SK-N-SH (cell line): ENCODE results near the gene CDPF1. TPM values are rescaled to one million over a fixed set of nuclear protein-coding genes. Genes with fewer than 3 reads are reported as not detected.

Experiments used
- CTCF ChIA-PET: fragments of 300-600, 350-600 bp; formaldehyde crosslinking; extraction: SDS; loops from one replicate; lab custom pipeline; 2021; lab: Yijun Ruan, JAX
- POLR2A ChIA-PET: fragments of 350-600 bp; sonication (Branson Sonifier 250); formaldehyde crosslinking; extraction: SDS; loops from one replicate; lab custom pipeline; 2020; ENCODE audit warnings: antibody characterized with exemption, inconsistent platforms; lab: Yijun Ruan, JAX
- DNase-seq: peaks from one replicate; pipeline ENCODE4 v3.0.0; 2012
- H2AFZ ChIP-seq: fragments of 200-600 bp; sonication (generic); 2 replicates; pipeline ENCODE4 v1.8.1; 2016; ENCODE audit warnings: antibody characterized with exemption, mild to moderate bottlenecking, low read depth
- H3F3A ChIP-seq: fragments of 200-600 bp; sonication (generic); replicated peaks from 2 replicates; pipeline ENCODE3; 2016; ENCODE audit warnings: antibody characterized with exemption, mild to moderate bottlenecking; ENCODE audit not compliant: insufficient read depth
- H3K27ac ChIP-seq, 2 experiments: fragments of 200-500 bp in 1 of 2; fragments of 200-600 bp in 1 of 2; sonication (Bioruptor generic) in 1 of 2; sonication (generic), shearing (Covaris generic) in 1 of 2; 2 replicates each; pipeline versions ENCODE4 v1.5.1 to v1.6.1; 2014 to 2016; ENCODE audit warnings: low read depth in 2 of 2, inconsistent platforms in 1 of 2, low read length in 1 of 2, mild to moderate bottlenecking in 1 of 2, mixed read lengths in 1 of 2
- H3K27me3 ChIP-seq: fragments of 200-600 bp; sonication (generic), shearing (Covaris generic); 2 replicates; pipeline ENCODE4 v1.6.1; 2016; ENCODE audit warnings: mixed run types; ENCODE audit not compliant: insufficient read depth
- H3K36me3 ChIP-seq, 2 experiments: fragments of 200-500 bp in 1 of 2; fragments of 200-600 bp in 1 of 2; sonication (Bioruptor generic) in 1 of 2; sonication (generic) in 1 of 2; replicated peaks in 1 of 2; 2 replicates each; pipeline versions ENCODE3 to v1.5.1; 2014 to 2016; ENCODE audit warnings: low read length in 1 of 2, mild to moderate bottlenecking in 1 of 2; ENCODE audit not compliant: insufficient read depth in 2 of 2, control insufficient read depth in 1 of 2
- H3K4me1 ChIP-seq, 2 experiments: fragments of 200-500 bp in 1 of 2; fragments of 200-600 bp in 1 of 2; sonication (Bioruptor generic) in 1 of 2; sonication (generic), shearing (Covaris generic) in 1 of 2; 2 replicates each; pipeline versions ENCODE4 v1.5.1 to v1.6.1; 2014 to 2016; ENCODE audit warnings: low read depth in 1 of 2, low read length in 1 of 2, mixed run types in 1 of 2; ENCODE audit not compliant: insufficient read depth in 2 of 2, control insufficient read depth in 1 of 2
- H3K4me2 ChIP-seq: fragments of 200-600 bp; sonication (generic), shearing (Covaris generic); 2 replicates; pipeline ENCODE4 v1.6.1; 2017; ENCODE audit warnings: mixed run types
- H3K4me3 ChIP-seq, 2 experiments: fragments of 200-500 bp in 1 of 2; fragments of 200-600 bp in 1 of 2; sonication (Bioruptor generic) in 1 of 2; sonication (generic), shearing (Covaris generic) in 1 of 2; 2 replicates each; pipeline versions ENCODE4 v1.5.1 to v1.8.1; 2014 to 2016; ENCODE audit warnings: low read depth in 2 of 2, inconsistent platforms in 1 of 2, low read length in 1 of 2, mild to moderate bottlenecking in 1 of 2, mixed read lengths in 1 of 2, moderate library complexity in 1 of 2
- H3K79me2 ChIP-seq: fragments of 200-600 bp; sonication (generic); 2 replicates; pipeline ENCODE4 v1.8.1; 2017; ENCODE audit warnings: mild to moderate bottlenecking; ENCODE audit not compliant: insufficient read depth
- H3K9ac ChIP-seq: fragments of 200-600 bp; sonication (generic); 2 replicates; pipeline ENCODE4 v1.6.1; 2017; ENCODE audit warnings: mixed run types
- H3K9me2 ChIP-seq: fragments of 200-600 bp; sonication (generic); 2 replicates; pipeline ENCODE4 v1.6.1; 2017; ENCODE audit warnings: mixed run types
- H3K9me3 ChIP-seq: fragments of 200-600 bp; sonication (generic); 2 replicates; pipeline ENCODE4 v1.6.1; 2017; ENCODE audit warnings: mixed run types, mild to moderate bottlenecking, moderate library complexity
- H4K20me1 ChIP-seq: fragments of 200-600 bp; sonication (generic); 2 replicates; pipeline ENCODE4 v1.6.1; 2017; ENCODE audit warnings: mild to moderate bottlenecking, mixed run types; ENCODE audit not compliant: insufficient read depth
- CHD2 ChIP-seq: fragments of 150-350 bp; IDR thresholded peaks from 2 replicates; pipeline ENCODE4 v1.6.1; 2018; ENCODE audit warnings: low read length; ENCODE audit not compliant: partially characterized antibody
- ELF1 ChIP-seq: IDR thresholded peaks from 2 replicates; pipeline ENCODE4 v1.4.0; 2012
- EZH2phosphoT487 ChIP-seq: fragments of 200-600 bp; sonication (generic); IDR thresholded peaks from 2 replicates; pipeline ENCODE4 v1.6.1; 2017; ENCODE audit warnings: low read depth, mixed run types, mild to moderate bottlenecking, antibody characterized with exemption, moderate library complexity, borderline replicate concordance
- FOXJ3 ChIP-seq: sonication (generic); formaldehyde crosslinking; IDR thresholded peaks from 2 replicates; pipeline ENCODE4 v1.5.1; 2020; ENCODE audit warnings: mild to moderate bottlenecking, missing genetic modification reagents
- GABPA ChIP-seq: IDR thresholded peaks from 2 replicates; pipeline ENCODE4 v1.4.0; 2012; ENCODE audit warnings: low read depth, mild to moderate bottlenecking
- JUND ChIP-seq: IDR thresholded peaks from 2 replicates; pipeline ENCODE4 v1.4.0; 2012
- MAX ChIP-seq: IDR thresholded peaks from 2 replicates; pipeline ENCODE4 v1.4.0; 2012; ENCODE audit warnings: low read depth
- MEF2A ChIP-seq: IDR thresholded peaks from 2 replicates; pipeline ENCODE4 v1.4.0; 2012; ENCODE audit warnings: low read depth, borderline replicate concordance
- MXI1 ChIP-seq: IDR thresholded peaks from 2 replicates; pipeline ENCODE4 v1.6.1; 2012; ENCODE audit warnings: mild to moderate bottlenecking, low read depth, low read length, improper control_type of control experiment
- NFIC ChIP-seq: IDR thresholded peaks from 2 replicates; pipeline ENCODE4 v1.4.0; 2012; ENCODE audit warnings: borderline replicate concordance
- NRF1 ChIP-seq: IDR thresholded peaks from 2 replicates; pipeline ENCODE4 v1.6.1; 2012; ENCODE audit warnings: low read depth, mild to moderate bottlenecking, low read length
- POLR2AphosphoS5 ChIP-seq: IDR thresholded peaks from 2 replicates; pipeline ENCODE4 v1.6.1; 2012; ENCODE audit warnings: low read depth, low read length
- REST ChIP-seq: IDR thresholded peaks from 2 replicates; pipeline ENCODE4 v1.6.1; 2012; ENCODE audit warnings: mild to moderate bottlenecking, low read depth, low read length, moderate library complexity
- SMC3 ChIP-seq: IDR thresholded peaks from 2 replicates; pipeline ENCODE4 v1.6.1; 2012; ENCODE audit warnings: low read depth, low read length, improper control_type of control experiment
- TAF1 ChIP-seq: IDR thresholded peaks from 2 replicates; pipeline ENCODE4 v1.6.1; 2012; ENCODE audit warnings: low read depth, mild to moderate bottlenecking, low read length, moderate library complexity, borderline replicate concordance
- TEAD4 ChIP-seq: IDR thresholded peaks from 2 replicates; pipeline ENCODE4 v1.4.0; 2012; ENCODE audit warnings: mild to moderate bottlenecking, borderline replicate concordance; ENCODE audit not compliant: insufficient read depth
- WGBS: methylation state at CpG from one replicate; pipeline ENCODE4 v1.1.6; 2017; ENCODE audit warnings: low lambda C conversion rate; 5-methylcytosine and 5-hydroxymethylcytosine counted together
- polyA plus RNA-seq, 3 experiments: library from polyadenylated mRNA; depleted of rRNA; stranded (reverse); fragments of >200 nt; gene quantifications; 2 replicates each; pipeline ENCODE4 v1.2.3, GENCODE V29; 2012

The CDPF1 gene
- polyA plus RNA-seq (2012; rRNA removed): 25.3 and 29.0 TPM in 2 replicates
- 14.3 and 15.7 TPM in 2 replicates for polyA plus RNA-seq (2012; cell fraction: cytosol; rRNA removed)
- 62.8 and 66.9 TPM in 2 replicates for polyA plus RNA-seq (2012; cell fraction: nucleus; rRNA removed)

- Histone ChIP-seq H3K4me3 (peak within 1 kb of the TSS; percentile 91 to 93), H3K36me3 (peaks cover 3 to 7% of the 10 kb centered on the region in 2 experiments), H3K27ac (peak within 1 kb of the TSS; percentile 64 to 92), H4K20me1 (no peaks in the 10 kb centered on the region)
- POLR2A ChIA-PET: interaction anchor here (0.9 to 1.9 kb wide), 3 partner anchors 9 to 41 kb away, joined by 5 to 12 read pairs (median 6); partner anchors contain the start of gene TTC38
- 0 out of 2 replicates have a peak, but pooled peaks have one; percentile 7 for TF ChIP-seq SMC3
- TF ChIP-seq ELF1: peak; percentile 68
- no peak; the same call in 1 of the 2 replicates for TF ChIP-seq NFIC
- no peak for TF ChIP-seq TEAD4
- TF ChIP-seq POLR2AphosphoS5: peak; percentile 89
- TF ChIP-seq JUND: no peak
- peak; percentile 79 for TF ChIP-seq GABPA
- TF ChIP-seq EZH2phosphoT487: no peak
- TF ChIP-seq NRF1: peak; percentile 86
- TF ChIP-seq MAX: peak; percentile 97
- TF ChIP-seq MEF2A: no peak
- TF ChIP-seq TAF1: peak; percentile 77
- peak; percentile 19 for TF ChIP-seq CHD2
- no peak for TF ChIP-seq REST
- TF ChIP-seq FOXJ3 (CRISPR knock-in tag): peak; percentile 53; the same call in 1 of the 2 replicates
- TF ChIP-seq MXI1: peak; percentile 74
- TF ChIP-seq, all 33 proteins: peak for 10
- peaks cover 5% of the 10 kb centered on the region for H3F3A ChIP-seq
- H3K9ac ChIP-seq: peak within 1 kb of the TSS; percentile 80
- peak within 1 kb of the TSS; percentile 98 for H3K4me2 ChIP-seq
- peak; percentile 98 for DNase-seq
- no peaks in the 10 kb centered on the region for H3K9me3 ChIP-seq
- peaks cover 30% of the 10 kb centered on the region for H3K79me2 ChIP-seq
- H3K4me1 ChIP-seq: peaks cover 0 to 48% of the 10 kb centered on the region in 2 experiments; a peak in 3 of 4 replicates
- 7% methylated on average over 5 of the region's 89 CpGs for WGBS
- CTCF ChIA-PET: interaction anchor here (0.7 to 1.3 kb wide), 6 partner anchors 9 to 133 kb away, joined by 3 to 4 read pairs (median 4); partner anchors contain the start of gene GTSE1
- peak within 1 kb of the TSS; percentile 79 for H2AFZ ChIP-seq
- no peaks in the 10 kb centered on the region for H3K27me3 ChIP-seq
- H3K9me2 ChIP-seq: no peaks in the 10 kb centered on the region
Observed at GRCh38 chr22:46250035-46250782, at the start of gene CDPF1. TSS of gene CDPF1 (minus strand) at chr22:46250293. CDS start at chr22:46248284, 2,009 bp downstream.
